C4-2B (cell line): Measurements from ENCODE around the gene ANKRD40CL.

Experiments used
- H3K27ac ChIP-seq: fragments of 450-650 bp; 2 replicates; pipeline ENCODE4 v1.5.1; 2017
- CTCF ChIP-seq: fragments of 450-650 bp; conservative IDR thresholded peaks from 2 replicates; pipeline ENCODE4 v1.5.1; 2017; ENCODE audit warnings: mild to moderate bottlenecking
- ZFX ChIP-seq: fragments of 450-650 bp; IDR thresholded peaks from 2 replicates; pipeline ENCODE4 v1.6.1; 2017

Gene ANKRD40CL

GRCh38 chr17:50798424-50799288 is 31.3 kb upstream of the ANKRD40CL start:
- TF ChIP-seq CTCF: no peak
- TF ChIP-seq ZFX: no peak
- no peak overlapping the region for H3K27ac ChIP-seq

GRCh38 chr17:50797135-50797810 is 30.0 kb upstream of the ANKRD40CL start:
- no peak overlapping the region for H3K27ac ChIP-seq
- TF ChIP-seq CTCF: no peak
- no peak for TF ChIP-seq ZFX

GRCh38 chr17:50794361-50794760 is 27.0 kb upstream of the ANKRD40CL start:
- no peak for TF ChIP-seq CTCF
- no peak for TF ChIP-seq ZFX
- no peak overlapping the region for H3K27ac ChIP-seq

GRCh38 chr17:50793007-50793406 is 25.7 kb upstream of the ANKRD40CL start:
- TF ChIP-seq ZFX (no peak), CTCF (no peak)
- H3K27ac ChIP-seq: no peak overlapping the region

GRCh38 chr17:50792132-50792531 is 24.8 kb upstream of the ANKRD40CL start:
- H3K27ac ChIP-seq: no peak overlapping the region
- TF ChIP-seq CTCF (no peak), ZFX (no peak)

- TF ChIP-seq CTCF: no peak
- no peak for TF ChIP-seq ZFX
- no peak overlapping the region for H3K27ac ChIP-seq
These were observed 23.3 kb upstream of the ANKRD40CL start for GRCh38 chr17:50790618-50791017.

GRCh38 chr17:50787106-50787505 is 19.8 kb upstream of the ANKRD40CL start:
- TF ChIP-seq CTCF (no peak), ZFX (no peak)
- no peak overlapping the region for H3K27ac ChIP-seq
